CD4-positive, alpha-beta T cell treated with Interleukin-17A for 4 hours (primary cell): ENCODE measurements around the gene BAIAP3.

Experiments used
- DNase-seq: peaks from one replicate; pipeline ENCODE4 v3.0.0-alpha.2; 2020; ENCODE audit warnings: mixed read lengths

The BAIAP3 gene

GRCh38 chr16:1335211-1335971 lies 1.9 kb downstream of the BAIAP3 start:
- DNase-seq, result no peak

GRCh38 chr16:1335996-1336395 lies 2.6 kb downstream of the BAIAP3 start:
- no peak for DNase-seq

GRCh38 chr16:1336619-1337018 lies 3.2 kb downstream of the BAIAP3 start:
- DNase-seq, result no peak

DNA sequence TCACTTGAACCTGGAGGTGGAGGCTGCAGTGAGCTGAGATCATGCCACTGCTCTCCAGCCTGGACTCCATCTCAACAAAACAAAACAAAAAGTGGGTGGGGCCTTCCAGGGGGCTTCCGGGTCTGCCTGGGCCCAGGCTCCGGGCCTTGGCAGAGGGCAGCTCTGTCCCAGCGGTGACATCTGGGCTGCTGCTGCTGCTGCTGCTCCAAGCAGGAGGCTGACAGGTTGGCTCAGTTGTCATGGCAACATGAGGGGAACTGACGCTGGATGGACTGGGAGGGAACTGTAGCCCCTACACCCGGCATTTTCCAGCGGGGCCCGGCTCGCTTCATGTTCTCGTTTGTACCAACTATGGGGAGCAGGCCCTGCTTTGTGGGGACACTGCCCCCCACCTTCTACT lies 4.0 kb downstream of the BAIAP3 start:
- DNase-seq, result no peak

DNA sequence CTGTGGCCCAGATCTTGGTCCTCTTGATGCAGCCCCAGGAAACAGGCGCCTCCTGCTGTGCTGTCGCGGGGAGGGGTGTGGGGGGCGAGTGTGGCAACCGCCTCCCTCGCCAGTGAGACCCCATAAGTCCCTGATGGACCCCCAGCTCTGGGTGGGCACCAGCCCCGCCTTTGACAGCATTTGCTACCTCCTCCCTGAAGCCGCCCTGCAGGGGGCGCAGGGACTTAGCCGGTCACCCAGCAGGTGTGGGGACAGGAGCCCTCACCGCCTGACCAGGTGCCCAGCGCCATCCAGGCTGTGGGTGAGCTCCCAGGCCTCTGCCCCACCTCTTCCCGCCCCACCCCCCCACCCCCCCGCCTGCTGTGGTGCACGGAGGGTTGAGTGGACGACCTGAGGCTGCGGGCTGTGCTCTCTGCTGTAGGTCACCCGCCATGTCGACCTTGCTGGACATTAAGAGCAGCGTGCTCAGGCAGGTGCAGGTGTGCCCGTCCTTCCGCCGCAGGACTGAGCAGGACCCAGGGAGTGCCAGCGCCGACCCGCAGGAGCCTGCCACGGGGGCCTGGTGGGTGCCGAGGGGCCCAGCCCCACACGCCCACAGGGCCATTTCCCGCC lies 4.8 kb downstream of the BAIAP3 start:
- DNase-seq, result peak; percentile 50

DNA sequence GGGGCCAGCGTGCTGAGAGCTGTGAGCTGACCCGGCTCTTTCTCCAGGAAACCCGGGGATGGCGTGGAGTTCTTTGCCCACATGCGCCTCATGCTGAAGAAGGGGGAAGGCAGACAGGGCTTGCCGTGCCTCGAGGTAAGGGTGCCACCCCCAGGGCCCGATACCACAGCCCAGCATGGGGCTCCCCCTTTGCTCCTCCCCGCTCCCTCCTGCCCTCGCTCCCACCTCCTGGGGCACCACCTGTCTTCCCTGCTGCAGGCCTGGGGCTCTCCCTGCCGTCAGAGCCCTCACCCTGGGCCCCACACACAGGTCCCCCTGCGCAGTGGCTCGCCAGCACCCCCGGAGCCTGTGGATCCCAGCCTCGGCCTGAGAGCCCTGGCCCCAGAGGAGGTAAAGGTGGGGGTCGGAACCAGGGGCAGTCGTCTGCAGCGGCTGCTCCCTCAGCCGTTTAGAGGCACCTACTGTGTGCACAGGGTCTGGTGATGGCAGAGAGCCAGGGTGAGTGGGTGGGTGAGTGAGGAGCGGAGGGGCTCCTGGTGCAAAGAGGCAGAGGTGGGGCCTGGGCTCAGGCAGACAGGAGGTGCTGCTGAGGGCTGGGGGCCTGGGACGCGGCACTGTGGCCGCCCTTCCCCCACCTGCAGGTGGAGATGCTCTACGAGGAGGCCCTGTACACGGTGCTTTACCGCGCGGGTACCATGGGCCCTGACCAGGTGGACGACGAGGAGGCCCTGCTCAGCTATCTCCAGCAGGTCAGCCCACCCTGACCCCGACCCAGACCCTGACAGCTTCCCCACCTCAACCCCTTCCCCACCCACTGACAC lies 5.6 kb downstream of the BAIAP3 start:
- DNase-seq, result no peak

GRCh38 chr16:1340730-1341494 lies 7.5 kb downstream of the BAIAP3 start:
- DNase-seq, result no peak

DNA sequence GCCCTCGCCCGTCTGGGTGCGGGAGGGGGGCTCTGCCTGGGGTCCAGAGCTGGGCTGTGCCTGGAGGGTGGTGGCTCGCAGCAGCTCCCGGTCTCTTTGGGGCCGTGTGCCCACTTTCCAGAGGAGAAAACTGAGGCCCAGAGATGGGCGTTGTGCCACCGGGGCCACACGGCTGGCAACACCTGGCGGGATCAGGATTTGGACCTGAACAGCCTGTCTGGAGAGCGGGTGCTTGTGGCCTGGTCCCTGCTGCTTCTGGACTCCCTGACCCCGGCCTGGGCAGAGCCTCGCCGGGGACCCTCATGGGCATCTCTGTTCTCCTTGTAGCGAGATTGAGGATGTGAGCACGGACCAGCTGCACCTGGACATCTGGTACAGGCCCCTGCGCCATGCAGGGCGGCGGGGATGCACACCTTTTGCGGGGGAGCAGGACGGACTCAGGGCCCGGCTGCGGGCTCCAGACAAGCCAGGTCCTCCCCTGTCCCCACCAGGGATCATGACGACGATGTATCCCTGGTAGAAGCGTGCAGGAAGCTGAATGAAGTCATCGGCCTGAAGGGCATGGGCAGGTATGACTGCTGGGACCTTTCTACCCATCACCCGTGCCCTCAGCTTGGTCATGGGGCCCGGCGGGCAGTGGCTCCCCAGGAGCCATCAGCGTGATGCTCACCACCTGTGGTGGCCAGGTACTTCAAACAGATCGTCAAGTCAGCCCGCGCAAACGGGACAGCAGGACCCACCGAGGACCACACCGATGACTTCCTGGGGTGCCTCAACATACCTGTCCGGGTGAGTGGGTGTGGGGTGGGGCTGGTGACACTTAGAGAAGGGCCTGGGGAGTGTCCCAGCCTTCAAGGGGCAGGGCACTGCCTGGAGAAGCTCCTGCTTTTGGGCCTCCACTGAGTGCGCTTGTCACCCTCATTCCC lies 8.3 kb downstream of the BAIAP3 start:
- no peak for DNase-seq

- peak; percentile 98 for DNase-seq
Measured at GRCh38 chr16:1342526-1343427, 9.3 kb downstream of the BAIAP3 start.

DNA sequence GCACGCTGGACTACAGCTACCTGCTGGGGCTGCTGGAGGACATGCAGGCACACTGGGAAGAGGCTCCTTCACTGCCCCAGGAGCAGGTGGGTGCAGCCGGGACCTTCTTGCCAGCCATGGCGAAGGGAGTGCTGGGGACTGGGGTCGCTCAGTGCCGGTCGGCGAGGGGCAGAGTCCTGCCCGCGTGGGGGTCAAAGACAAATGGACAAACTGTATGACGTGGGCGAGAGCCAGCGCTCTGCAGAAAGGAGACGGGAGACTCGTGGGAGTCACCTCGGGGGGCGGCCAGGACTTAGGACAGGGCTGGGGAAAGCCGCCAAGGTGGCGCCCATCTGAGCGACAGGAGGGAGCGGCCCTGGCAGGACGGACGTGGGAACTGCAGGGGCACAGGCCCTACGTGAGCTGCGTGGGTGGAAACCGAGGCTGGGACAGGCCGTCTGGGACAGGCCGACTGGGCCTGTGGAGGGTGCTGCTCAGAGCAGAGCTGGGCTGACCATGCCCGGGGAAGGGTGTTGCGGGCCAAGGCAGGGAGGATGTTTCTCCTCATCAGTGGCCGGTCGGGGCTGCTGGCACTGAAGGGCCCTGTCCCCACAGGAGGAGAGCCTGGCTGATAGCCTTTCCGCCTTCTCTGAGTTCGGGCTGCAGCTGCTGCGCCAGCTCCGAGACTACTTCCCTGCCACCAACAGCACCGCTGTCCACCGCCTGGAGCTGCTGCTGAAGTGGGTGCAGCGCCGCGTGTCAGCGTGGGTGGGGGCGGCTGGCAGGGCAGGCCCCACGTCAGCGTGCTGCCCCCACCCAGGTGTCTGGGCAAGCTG lies 10.2 kb downstream of the BAIAP3 start:
- DNase-seq, result no peak

DNA sequence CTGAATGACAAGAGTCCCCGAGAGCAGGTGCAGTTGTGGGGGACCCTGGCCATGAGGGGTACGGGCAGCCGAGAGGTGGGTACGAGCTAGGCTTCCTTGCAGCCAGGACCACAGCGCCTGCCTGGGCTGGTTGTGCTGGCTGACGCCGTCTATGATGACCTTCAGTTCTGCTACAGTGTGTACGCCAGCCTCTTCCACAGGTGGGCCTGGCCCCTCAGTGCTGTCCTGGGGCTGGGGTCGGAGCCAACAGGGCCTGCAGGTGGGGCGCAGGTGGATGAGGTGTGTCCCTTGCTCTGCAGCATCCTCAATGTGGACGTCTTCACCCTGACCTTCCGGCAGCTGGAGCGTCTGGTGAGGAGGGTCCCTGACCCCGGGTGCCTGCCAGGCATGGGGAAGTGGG lies 11.1 kb downstream of the BAIAP3 start:
- no peak for DNase-seq

- no peak for DNase-seq
Measured at GRCh38 chr16:1345087-1345486, 11.6 kb downstream of the BAIAP3 start.

GRCh38 chr16:1345651-1346421 lies 12.4 kb downstream of the BAIAP3 start:
- no peak for DNase-seq

GRCh38 chr16:1346422-1347285 lies 13.2 kb downstream of the BAIAP3 start:
- DNase-seq, result no peak

DNA sequence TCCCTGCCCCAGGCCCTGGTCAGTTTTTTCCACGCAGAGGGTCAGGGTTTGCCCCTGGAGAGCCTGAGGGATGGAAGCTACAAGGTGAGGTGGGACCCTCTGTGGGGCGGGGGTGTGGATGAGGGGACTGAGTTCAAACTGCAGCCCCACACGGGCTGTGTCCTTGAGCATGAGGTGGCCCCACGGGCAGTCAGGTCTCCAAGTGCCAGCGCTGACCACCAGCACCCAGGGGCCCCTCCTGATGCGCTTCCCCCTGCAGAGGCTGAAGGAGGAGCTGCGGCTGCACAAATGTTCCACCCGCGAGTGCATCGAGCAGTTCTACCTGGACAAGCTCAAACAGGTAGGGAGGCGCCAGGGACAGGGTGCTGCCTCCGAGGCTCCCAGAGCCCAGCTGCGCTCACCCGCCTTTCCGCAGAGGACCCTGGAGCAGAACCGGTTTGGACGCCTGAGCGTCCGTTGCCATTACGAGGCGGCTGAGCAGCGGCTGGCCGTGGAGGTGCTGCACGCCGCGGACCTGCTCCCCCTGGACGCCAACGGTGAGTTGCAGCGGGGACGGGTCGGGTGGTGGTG lies 13.9 kb downstream of the BAIAP3 start:
- DNase-seq, result no peak

GRCh38 chr16:1347962-1348361 lies 14.5 kb downstream of the BAIAP3 start:
- DNase-seq, result no peak

DNA sequence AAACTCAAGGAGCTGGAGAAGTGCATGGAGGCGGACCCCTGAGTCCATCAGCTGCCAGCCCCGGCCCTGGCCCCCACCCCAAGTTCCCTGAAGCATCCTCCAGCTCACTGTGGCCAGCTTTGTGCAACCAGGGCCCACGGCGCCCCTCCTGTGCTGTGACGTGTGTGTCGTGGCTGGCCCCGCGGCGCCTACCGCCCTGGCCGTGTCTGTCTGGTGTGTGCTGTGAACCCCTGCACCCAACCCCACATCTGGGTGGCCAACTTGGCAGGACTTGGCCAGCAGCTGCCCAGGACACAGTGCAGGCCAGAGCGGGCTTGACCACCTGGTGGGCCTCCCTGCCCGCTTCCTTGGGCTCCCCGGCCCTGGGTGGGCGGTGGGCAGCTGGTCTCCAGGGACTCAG lies 15.0 kb downstream of the BAIAP3 start:
- DNase-seq, result no peak

DNA sequence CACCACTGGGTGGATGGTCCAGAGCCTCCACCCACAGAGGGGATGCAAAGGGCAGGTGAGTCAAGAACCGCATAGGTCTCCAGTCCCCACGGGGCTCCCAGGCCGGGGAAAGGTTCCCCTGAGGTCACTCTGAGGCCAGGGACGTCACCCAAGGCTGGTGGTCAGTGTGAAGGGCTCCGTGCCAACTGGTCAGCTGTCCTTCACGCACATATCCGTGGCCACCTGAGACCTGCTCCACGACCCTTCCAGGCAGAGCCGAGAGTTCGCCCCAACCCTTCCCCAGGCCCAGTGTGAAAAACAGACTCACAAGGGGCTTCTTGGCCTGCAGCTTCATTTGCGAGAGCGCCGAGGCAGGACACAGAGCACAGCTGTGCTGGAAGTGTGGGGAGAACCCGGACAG lies 15.5 kb downstream of the BAIAP3 start:
- no peak for DNase-seq
